GM21576 (cell line): ENCODE measurements around the gene EFNB3.

ENCODE experiments used
- ATAC-seq: cut with Tn5 transposase; IDR thresholded peaks from one replicate; pipeline ENCODE4 v1.9.1; 2021; ENCODE audit warnings: mild to moderate bottlenecking, moderate library complexity; ENCODE audit not compliant: unreplicated experiment

The EFNB3 gene

DNA sequence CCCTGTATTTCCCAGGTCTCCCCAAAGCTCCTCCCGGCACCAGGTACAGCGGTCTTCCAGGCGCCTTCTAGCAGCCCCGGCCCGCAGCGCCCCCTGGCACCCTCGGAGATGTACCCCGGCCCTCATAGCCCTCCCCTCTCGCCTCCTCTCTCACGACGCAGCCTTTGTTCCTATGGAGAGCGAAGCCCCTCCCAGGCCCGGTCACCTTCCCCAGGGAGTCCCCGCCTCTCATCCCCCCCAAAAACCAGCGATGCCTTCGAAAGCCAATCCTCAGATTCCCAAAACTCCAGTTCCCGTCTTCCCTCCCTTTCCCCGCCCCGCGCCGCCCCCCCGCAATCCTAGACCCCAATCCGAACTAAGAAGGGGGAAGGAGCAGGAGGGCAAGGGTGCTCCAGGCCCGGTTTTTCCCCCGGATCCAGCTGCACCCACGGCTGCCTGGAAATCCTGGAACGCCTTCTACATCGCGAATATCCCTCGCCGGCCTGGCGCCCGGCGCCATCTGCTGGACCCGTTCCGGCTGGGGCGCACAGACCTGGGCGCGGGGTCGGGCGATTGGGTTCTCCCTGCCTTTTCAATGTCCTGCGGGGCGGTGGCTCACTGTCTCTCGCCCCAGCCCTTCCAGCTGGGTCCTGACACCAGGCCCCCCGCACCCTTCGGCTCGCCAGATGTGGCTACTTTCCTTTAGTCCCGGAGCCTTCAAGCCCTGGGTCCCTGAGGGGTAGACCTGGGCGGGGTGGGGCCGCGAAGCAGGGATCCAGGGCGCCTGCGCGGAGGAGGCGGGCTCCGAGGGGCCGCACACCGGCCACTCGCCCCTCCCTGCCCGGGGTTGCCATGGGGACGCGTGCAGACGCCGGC, 12.1 kb downstream of the EFNB3 start, which contains the start of gene DNAH2:
DNAH2 (plus strand) TSS at position 844 of the 855 bp plus-strand sequence. CDS start 1,991 bp downstream, outside the sequence.
- ATAC-seq, result no peak

DNA sequence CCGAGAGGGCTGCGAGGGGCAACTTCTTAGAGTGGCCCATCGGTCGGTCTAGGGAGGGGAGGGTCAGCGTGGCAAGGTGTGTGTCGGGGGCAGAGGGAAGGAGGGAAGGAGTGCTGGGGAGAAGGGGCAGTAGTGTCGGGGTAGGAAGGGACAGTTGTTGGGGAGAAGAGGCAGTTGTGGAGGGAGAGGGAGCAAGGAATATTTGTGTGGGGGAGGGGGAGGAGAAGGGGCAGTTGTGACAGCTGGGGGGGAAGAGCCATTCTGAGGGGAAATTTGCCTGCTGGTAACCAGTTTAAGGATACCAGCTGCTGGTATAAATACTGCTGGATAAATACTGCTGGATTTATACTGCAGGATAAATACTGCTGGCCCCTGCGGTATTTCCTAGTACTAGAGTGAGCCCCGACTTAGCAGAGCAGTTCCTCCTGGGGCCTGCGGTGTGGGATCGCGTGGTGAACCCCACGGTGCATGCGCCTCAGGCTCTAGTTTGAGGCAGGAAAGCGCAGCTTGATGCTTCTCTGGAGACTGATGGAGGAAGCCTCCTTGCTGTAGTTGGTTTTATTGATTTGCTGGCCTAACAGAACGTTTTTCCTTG, 12.9 kb downstream of the EFNB3 start:
- ATAC-seq, result no peak

GRCh38 chr17:7719661-7720060, 14.7 kb downstream of the EFNB3 start:
- ATAC-seq, result no peak

DNA sequence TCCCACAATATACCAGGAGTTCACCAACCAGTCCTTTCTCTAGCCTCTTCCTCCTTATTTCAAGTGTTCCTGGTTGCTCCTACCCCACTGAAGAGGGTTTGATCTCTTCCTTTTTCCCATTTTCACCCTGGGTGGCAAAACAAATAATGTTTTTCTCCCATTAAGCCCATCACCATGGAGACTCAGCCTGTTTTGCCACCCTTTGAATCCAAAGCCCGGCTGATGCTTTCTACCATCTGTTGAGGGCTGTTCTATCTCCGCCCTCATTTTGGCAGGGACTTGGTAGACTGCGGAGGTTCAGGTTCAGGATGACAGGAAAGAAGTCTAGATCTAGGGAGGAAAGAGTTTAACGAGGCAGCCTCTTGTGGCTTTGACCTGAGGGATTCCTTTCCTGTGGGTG, 15.1 kb downstream of the EFNB3 start:
- no peak for ATAC-seq

DNA sequence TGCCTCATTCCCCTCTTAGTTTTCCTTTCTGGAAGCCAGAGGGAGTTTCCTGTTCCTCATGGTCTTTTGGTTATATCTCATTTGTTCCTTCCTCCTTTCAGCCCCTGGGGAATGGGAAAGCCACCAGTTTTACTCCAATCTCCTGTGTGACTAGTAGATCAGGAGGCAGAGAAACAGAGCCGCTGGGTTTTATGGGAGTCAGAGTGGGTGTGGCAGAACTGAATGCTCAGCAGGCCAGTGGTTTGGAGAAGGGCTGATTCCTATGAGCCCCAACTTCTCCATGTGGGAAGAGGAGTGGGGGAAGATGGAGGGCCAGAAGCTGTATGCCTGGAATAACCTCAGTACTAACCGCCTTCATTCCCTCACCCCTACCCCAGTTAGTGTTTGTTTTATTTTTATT, 16.6 kb downstream of the EFNB3 start:
- ATAC-seq, result no peak

DNA sequence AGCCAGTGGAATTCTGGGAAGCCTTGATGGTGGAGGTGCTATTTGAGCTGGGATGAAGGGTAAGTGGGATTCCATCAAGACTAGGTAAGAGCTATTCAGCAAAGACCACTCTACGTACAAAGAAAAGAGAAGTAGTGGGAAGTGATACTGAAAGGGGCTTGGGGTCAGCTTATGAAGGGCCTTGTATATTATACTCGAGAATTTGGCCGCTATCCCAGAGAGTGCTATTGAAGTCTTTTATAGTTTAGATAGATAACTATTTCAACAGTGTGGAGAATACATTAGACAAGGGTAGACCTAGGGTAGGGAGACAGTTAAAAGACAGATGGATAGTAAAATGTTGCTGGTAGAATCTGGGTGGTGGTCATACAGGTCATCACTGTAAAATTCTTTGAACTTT, 22.9 kb downstream of the EFNB3 start:
- no peak for ATAC-seq

GRCh38 chr17:7729816-7730215, 24.8 kb downstream of the EFNB3 start:
- ATAC-seq, result no peak

DNA sequence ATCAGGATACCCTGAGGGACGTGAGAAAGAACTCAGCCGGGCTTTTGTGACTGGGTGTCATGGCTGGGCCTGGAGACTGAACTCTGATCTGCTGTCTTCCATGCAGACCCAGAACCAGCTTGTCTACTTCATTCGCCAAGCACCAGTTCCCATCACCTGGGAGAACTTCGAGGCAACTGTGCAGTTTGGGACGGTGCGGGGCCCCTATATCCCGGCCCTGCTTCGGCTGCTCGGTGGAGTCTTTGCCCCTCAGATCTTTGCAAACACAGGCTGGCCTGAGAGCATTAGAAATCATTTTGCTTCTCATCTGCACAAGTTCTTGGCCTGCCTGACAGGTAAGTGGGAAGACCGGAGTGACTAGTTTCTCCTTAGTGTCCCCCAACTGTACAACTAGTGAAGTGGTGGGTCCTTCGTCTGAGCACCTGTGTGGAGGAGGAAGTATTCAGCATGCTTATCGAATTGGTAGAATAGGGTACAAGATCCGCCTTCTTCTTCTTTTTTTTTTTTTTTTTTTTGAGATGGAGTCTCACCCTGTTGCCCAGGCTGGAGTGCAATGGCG, 28.1 kb downstream of the EFNB3 start:
- ATAC-seq, result no peak

DNA sequence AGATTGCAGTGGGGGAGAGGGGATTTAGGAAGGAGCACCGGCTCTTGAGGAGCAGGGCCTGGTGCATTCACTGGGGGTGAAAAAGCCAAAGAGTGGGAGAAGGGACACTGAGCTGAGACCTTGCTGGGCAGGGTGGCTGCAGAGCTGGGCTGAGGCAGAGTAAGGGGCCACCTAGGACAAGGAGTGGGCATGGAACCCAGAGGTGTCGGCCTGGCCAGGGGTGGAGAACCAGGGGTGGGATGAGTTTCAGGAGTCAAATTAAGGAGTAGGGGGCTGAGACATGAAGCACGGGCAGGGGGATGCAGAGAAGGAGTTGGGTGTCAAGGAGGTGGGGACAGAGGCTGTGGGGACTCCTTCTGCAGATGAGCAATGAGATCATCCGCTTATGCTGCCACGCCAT, 32.6 kb downstream of the EFNB3 start:
- ATAC-seq, result no peak

DNA sequence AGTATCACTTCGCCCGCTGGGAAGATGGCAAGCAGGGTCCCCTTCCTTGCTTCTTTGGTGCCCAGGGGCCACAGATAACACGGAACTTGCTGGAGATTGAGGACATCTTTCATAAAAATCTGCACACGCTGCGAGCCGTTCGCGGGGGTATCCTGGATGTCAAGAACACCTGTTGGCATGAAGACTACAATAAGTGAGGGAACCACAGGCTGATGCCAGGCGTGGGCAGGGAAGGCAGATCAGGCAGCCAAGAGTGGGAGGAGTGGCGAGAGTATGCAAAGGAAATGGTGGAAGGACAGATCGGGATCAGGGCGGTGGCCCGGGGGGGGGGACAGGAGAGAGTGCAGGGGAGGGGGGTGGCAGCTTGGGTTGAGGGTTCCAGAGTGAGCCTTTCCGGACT, 34.7 kb downstream of the EFNB3 start:
- no peak for ATAC-seq

- no peak for ATAC-seq
These were observed 35.5 kb downstream of the EFNB3 start for GRCh38 chr17:7740481-7741001.

DNA sequence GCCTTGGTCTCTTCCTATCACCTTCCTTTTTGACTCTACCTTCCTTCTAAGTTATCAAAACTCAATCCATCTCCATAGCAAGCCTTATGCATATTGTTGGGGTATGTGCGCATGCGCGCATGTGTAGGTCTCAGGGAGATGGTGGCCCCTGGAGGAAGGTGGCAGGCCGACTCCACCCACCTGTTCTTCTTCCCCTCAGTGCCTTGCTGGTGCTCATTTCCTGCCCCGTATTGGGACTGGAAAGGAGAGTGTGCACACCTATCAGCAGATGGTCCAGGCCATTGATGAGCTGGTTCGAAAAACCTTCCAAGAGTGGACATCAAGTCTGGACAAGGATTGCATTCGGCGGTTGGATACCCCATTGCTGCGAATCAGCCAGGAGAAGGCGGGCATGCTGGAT, 37.7 kb downstream of the EFNB3 start:
- no peak for ATAC-seq

DNA sequence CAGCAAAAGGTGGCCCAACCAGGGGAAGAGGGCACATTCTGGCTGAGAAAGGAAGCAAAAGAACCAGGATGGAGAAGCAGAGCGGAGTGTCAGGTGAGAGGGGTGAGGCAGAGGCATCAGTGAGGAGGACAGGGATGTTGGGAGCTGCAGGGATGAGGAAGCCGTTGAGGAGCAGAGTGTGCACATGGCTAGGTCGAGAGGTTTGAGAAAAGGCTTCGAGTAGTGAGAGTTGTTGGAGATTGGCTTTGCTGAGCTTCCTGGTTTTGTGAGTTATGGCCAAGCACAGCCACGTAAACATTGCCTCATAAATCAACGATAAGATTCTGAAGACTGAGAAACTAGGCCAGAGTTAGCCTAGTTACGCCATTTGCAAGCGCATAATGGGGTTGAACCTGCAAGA, 39.4 kb downstream of the EFNB3 start:
- no peak for ATAC-seq

DNA sequence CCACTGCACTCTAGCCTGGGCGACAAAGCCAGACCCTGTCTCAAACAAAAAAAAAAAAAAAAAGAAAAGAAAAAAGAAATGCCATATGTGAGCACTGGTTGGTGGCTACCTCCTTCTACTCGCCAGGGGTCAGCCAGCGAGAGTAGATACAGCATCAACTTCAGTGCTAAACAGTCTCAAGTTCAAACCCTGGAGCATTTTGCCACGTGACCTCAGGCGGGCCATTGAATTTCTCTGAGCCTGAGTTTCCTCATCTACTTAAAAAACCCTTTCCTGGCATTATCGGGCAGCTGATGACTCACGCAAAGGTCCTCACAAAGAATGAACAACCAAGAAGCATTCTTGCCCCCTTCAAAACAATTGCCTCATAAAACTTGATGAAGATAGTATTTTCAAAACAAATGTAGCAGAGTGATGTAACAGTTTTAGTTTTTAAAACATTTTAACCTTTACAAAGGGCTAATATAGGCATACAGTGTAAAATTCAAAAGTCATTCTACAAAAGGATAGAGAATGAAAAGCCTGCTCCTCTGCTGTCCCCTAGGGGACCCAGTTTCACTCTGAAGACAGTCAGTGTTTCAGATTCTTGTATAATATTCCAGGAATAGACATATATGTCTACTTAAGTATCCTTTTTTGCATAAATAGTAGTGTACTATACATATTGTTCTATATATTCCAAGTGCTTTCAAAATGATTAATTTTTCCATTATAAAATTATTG, 40.9 kb downstream of the EFNB3 start:
- no peak for ATAC-seq

GRCh38 chr17:7747635-7748071, 42.7 kb downstream of the EFNB3 start:
- ATAC-seq, result no peak

GRCh38 chr17:7748076-7748775, 43.2 kb downstream of the EFNB3 start:
- no peak for ATAC-seq

- no peak for ATAC-seq
These were observed 45.4 kb downstream of the EFNB3 start for GRCh38 chr17:7750321-7750821.

DNA sequence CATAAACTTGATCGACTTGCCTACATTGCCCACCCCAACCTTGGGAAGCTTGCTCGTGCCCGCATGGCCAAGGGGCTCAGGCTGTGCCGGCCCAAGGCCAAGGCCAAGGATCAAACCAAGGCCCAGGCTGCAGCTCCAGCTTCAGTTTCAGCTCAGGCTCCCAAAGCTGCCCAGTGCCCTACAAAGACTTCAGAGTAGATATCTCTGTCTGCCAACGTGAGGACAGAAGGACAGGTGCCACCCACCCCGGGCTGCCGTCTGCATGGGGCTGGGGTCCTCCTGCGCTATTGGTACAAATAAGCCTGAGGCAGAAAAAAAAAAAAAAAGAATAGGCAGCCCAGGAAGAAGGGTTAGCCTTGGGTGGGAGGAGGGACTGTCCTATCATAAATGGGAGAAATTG, 49.7 kb downstream of the EFNB3 start:
- ATAC-seq, result no peak

- no peak for ATAC-seq
These were observed 50.3 kb downstream of the EFNB3 start for GRCh38 chr17:7755095-7755890.

- ATAC-seq, result no peak
These were observed 52.0 kb downstream of the EFNB3 start for GRCh38 chr17:7756968-7757367.
